ENCODE measurements around the gene WDR87.
"Not testable (repeated sequence)": the region's sequence is repeated elsewhere in the genome, so short reads cannot be mapped to it uniquely, and the experiment has no call there.

WDR87 gene

DNA sequence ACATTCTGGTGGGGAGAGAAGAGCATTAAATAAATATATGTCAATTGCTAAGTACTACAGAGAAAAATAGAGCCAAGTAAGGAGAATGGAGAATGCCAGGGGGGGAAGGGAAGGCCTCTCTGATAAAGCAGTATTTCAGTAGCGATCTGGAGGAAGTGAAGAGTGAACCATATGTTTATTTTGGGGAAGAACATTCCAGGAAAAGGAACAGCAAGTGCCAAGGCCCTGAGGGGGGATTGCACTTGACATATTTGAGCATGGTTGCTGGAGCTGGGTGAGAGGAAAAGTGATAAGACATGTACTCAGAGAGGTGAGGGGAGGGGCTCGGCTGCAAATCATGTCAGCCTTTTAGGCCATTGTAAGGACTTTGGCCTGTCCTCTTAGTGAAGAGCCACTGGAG is 30.4 kb downstream of the WDR87 start:
- no peak for DNase-seq

DNA sequence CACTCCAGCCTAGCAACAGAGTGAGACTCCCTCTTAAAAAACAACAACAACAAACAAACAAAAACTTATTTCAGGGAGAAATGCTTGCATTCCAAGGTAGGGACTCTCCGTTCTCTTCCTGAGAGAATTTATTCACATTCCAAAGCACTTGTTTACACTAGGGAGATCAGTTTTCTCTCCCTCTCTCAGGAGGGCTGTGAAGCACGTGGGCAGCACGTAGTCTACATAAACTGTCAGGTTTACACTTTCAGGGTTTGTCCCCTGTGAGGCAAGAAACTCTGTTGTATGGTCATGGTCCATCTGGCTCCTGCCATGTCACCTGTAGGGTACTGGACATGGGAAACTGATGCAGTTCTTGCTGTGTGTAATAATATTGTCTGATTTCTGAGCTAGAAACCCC is 31.6 kb downstream of the WDR87 start:
- DNase-seq: no peak

DNA sequence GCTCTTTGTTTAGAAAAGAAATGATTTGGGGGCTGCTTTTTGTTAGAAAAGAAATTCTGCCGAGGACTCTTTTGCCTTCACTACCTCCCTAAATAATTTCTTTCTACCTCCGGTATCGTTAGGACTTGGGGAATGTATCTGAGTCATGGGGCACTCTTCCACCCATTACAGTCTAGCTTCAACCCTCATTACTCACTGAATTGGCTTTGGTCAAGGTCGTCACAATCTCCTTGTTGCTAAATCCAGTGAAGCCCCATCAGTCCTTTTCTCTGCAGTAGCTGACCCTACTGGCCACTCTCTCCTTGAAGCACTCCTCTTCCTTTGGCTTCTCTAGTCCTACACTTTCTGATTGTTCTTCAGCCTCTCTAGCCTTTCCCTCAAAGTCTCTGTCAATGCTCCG is 34.0 kb downstream of the WDR87 start:
- no peak for DNase-seq

DNA sequence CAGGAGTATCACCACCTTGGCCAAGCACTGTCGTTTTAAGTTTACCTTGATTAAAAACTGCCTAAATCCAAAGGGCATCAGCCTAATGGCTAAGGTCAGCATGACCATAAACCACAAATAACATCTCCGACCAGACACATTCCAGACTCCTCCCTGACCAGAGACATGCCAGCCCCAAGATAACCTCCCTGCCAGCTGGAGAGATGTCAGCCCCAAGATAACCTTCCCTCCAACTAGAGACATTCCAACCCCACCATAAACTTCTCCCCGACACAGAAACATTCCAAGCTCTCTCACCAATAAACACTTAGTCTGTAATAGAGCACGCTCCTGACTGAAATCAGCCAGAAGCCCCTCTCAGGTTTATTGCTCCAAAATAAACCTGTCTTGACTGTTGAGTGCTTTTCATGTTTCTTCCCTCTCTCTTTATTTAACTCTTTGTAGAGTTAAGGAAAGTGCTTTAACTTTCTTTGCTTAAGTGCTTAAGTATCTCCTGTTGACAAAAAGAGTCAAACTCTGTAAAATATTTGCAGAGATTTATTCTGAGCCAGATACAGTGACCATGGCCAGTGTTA is 36.5 kb downstream of the WDR87 start:
- no peak for DNase-seq

DNA sequence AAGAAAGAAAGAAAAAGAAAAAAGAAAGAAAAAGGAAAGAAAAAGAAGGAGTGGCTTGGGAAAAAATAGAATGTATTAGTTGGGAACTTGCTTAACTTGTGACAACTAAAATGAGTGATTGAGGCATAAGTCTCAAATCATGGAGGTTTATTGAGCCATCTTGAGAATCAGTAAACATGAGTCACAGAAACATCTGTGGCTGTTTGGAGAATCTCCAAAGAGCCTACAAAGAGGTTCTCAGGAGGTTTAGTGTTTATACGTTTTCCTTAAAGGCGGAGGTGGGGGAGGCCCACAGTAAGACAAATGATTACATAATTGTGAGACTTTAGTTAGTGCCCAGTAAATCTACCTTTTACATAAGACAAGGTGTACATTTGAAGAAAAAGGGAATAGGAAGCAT is 38.6 kb downstream of the WDR87 start:
- DNase-seq: no peak

DNA sequence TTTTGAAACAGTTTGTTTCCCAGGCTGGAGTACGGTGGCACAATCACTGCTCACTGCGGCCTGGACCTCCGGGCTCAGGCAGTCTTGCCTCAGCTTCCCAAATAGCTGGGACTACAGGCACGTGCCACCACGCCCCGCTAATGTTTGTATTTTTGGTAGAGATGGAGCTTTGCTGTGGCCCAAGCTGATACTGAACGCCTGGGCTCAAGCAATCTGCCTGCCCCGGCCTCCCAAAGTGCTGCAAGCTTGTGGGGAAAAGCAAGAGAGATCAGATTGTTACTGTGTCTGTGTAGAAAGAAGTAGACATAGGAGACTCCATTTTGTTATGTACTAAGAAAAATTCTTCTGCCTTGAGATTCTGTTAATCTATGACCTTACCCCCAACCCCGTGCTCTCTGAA is 40.5 kb downstream of the WDR87 start:
- DNase-seq: not testable (repeated sequence)

DNA sequence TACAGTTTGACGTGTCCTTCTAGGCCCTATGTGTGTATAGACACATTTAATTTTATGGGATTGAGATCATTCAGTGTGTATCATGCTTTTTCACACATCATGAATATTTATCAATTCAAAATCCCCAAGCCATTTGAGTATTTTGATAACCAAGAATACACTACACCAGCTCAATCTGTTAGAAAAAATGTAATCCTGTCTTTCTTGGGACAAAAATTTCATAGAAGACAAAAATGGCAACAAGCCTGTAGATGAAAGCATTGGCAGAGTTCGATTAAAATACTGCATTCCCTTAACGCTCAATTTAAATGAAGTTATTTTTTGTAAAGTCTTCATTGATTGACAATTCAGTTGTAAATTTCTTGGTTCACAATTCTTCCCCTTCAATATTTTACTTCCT is 41.9 kb downstream of the WDR87 start:
- no peak for DNase-seq

DNA sequence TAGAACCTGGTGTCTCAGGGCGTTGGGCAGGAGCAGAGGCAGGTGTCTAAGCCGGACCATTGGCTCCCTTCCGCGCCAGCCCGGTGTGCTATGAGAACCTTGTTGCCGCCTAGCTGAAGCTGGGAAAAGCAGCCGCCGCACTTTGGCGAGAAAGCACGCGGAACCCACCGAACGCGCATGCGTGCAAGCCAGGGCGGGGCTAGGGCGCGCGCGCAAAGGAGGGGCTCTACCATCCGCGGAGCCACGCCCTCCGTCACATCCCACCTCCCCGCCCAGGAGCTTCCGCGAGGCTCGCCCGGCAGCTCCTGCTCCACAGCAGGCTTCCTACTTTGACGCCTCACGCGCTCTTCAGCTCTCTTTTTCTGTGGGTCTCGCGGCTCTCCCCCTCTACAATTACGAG is 51.3 kb downstream of the WDR87 start:
- DNase-seq: peak in 2 of 4 experiments; percentile 14 to 32

DNA sequence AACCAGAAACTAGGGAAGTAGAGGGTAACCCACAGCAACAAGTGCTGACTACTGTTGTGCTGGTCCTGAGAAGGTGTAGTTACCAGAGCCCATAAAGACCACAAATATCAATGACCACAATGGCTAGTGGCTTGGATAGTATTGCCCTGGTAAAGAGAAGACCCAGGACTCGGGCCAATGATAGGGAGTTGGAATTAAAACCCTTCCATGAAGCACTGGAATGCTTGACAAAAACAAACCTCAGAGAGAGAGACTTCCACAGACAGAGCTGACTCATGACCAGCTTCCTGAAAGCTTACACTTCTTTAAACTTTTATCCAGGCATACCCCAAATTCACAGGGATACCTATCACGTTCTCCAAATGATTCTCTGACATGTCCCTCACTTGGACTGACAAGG is 60.5 kb downstream of the WDR87 start:
- DNase-seq: no peak

Data from suppressor macrophage (primary cell).